ENCODE data around the gene NCKAP1. TPM values are rescaled to one million over a fixed set of nuclear protein-coding genes. Genes with fewer than 3 reads are reported as not detected.
"Not testable (repeated sequence)": the region's sequence is repeated elsewhere in the genome, so short reads cannot be mapped to it uniquely, and the experiment has no call there.

The NCKAP1 gene
- total RNA-seq, 1 experiment from 2014 or later, result 76.2 TPM

DNA sequence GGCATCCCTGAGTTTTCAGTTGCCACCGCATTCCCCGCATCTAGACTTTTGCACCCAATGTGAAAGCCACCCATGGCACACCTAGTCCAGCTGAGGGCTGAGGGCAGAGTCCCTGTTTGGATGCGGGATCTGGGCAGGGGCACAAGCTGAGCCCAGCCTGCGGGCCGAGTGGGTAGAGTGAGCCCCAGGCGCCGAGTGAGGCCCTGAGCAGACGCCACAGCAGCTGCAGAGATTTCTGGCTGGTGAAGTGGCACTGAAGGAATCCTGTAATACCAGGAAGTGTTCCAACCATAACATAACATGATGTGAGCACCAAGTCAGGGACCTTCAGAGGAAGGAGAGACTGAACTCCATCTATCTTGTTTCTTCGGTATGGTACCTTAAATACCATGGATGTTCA is 144.1 kb downstream of the NCKAP1 start:
- no peak overlapping the region for H3K27ac ChIP-seq (ENCODE audit: low read length)
- no peak overlapping the region for H3K4me3 ChIP-seq (ENCODE audit: low read length)
- no peak overlapping the region for H3K4me2 ChIP-seq (ENCODE audit: low read length)
- no peaks in the 10 kb centered on the region for H4K20me1 ChIP-seq (ENCODE audit: low read length)
- ATAC-seq, result no peak
- TF ChIP-seq, protein P1, sequence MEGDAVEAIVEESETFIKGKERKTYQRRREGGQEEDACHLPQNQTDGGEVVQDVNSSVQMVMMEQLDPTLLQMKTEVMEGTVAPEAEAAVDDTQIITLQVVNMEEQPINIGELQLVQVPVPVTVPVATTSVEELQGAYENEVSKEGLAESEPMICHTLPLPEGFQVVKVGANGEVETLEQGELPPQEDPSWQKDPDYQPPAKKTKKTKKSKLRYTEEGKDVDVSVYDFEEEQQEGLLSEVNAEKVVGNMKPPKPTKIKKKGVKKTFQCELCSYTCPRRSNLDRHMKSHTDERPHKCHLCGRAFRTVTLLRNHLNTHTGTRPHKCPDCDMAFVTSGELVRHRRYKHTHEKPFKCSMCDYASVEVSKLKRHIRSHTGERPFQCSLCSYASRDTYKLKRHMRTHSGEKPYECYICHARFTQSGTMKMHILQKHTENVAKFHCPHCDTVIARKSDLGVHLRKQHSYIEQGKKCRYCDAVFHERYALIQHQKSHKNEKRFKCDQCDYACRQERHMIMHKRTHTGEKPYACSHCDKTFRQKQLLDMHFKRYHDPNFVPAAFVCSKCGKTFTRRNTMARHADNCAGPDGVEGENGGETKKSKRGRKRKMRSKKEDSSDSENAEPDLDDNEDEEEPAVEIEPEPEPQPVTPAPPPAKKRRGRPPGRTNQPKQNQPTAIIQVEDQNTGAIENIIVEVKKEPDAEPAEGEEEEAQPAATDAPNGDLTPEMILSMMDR (conservative IDR thresholded peaks at IDR 0.05; ENCODE audit: low read depth, low read length), result no peak
- TF ChIP-seq EZH2 (IDR thresholded peaks at IDR 0.05; ENCODE audit: low read length, unreplicated experiment) (no peak), EZH2phosphoT487 (IDR thresholded peaks at IDR 0.05; ENCODE audit: borderline replicate concordance, low read length) (no peak)
- no peak overlapping the region for H3K9ac ChIP-seq (ENCODE audit: low read length)
- no peaks in the 10 kb centered on the region for H3K36me3 ChIP-seq (ENCODE audit: low read depth, low read length)
- H3K4me1 ChIP-seq (ENCODE audit: insufficient read depth, low read length), result no peaks in the 10 kb centered on the region
- H3K27me3 ChIP-seq (ENCODE audit: low read length), result no peaks in the 10 kb centered on the region
- DNase-seq, result no peak
- no peaks in the 10 kb centered on the region for H3K9me2 ChIP-seq (replicated peaks; ENCODE audit: low read length)
- intact Hi-C loops (cut with micrococcal nuclease), result no loop called here
- ChIA-PET CTCF (no interaction called here), POLR2A (ENCODE audit: unreplicated experiment) (no interaction called here)
- H3K79me2 ChIP-seq (ENCODE audit: low read length), result no peaks in the 10 kb centered on the region
- no peaks in the 10 kb centered on the region for H3K9me3 ChIP-seq (ENCODE audit: low read length)
- BruUV-seq (replicated peaks), result no TSS peak
- H3F3A ChIP-seq (ENCODE audit: low read length, unreplicated experiment), result no peaks in the 10 kb centered on the region
- no peak overlapping the region for H2AFZ ChIP-seq (ENCODE audit: low read length)

DNA sequence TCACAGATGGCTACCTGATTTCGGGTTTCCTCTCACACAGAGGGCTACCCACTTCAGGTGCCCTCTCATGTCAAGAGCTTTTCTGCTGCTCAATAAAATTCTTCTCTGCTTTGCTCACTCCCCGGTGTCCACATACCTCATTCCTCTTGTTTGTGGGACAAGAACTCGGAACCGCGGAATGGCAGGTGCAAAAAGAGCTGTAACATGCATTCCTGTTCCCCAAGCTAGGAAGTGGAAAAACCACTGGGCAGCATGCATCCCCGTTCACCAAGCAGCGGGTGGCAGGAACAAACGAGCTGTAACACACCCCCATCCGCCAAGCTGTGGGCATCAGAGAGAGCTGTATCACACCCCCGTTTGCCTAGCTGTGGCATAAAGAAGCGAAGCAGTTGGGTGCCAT is 144.6 kb downstream of the NCKAP1 start:
- H3K27ac ChIP-seq (ENCODE audit: low read length), result no peak overlapping the region
- CTCF ChIA-PET, result no interaction called here
- BruUV-seq (replicated peaks), result no TSS peak

DNA sequence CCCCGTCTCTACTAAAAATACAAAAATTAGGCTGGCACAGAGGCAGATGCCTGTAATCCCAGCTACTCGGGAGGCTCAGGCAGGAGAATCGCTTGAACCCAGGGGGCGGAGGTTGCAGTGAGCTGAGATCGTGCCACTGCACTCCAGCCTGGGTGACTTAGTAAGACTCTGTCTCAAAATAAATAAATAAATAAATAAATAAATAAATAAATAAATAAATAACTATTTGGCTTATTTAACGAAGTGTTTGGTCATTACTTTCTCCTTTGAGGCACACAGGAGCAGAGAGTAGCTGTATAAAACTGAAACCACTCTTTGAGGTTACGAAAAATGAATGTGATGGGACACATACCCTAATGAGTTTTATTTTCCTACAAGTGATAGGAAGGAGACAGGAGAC is 145.2 kb downstream of the NCKAP1 start:
- H3K4me2 ChIP-seq (ENCODE audit: low read length); H3K9me3 ChIP-seq (ENCODE audit: low read length); ATAC-seq; H3F3A ChIP-seq (ENCODE audit: low read length, unreplicated experiment); BruUV-seq (replicated peaks); intact Hi-C loops (cut with micrococcal nuclease); H3K9ac ChIP-seq (ENCODE audit: low read length); H3K36me3 ChIP-seq (ENCODE audit: low read depth, low read length); H3K4me3 ChIP-seq (ENCODE audit: low read length); CTCF ChIA-PET; H3K9me2 ChIP-seq (replicated peaks; ENCODE audit: low read length); H3K27ac ChIP-seq (ENCODE audit: low read length); H2AFZ ChIP-seq (ENCODE audit: low read length); DNase-seq; H3K79me2 ChIP-seq (ENCODE audit: low read length); POLR2A ChIA-PET (ENCODE audit: unreplicated experiment); H3K4me1 ChIP-seq (ENCODE audit: insufficient read depth, low read length); H4K20me1 ChIP-seq (ENCODE audit: low read length); H3K27me3 ChIP-seq (ENCODE audit: low read length): not testable (repeated sequence)

More for the DNA sequence above, 144.6 kb downstream of the NCKAP1 start:
- H4K20me1 ChIP-seq (ENCODE audit: low read length), result no peaks in the 10 kb centered on the region
- no peaks in the 10 kb centered on the region for H3K9me3 ChIP-seq (ENCODE audit: low read length)
- ATAC-seq (no peak), DNase-seq (no peak)
- no peaks in the 10 kb centered on the region for H3K27me3 ChIP-seq (ENCODE audit: low read length)
- H3K9ac ChIP-seq (ENCODE audit: low read length), result no peak overlapping the region
- TF ChIP-seq EZH2phosphoT487 (IDR thresholded peaks at IDR 0.05; ENCODE audit: borderline replicate concordance, low read length) (no peak), EZH2 (IDR thresholded peaks at IDR 0.05; ENCODE audit: low read length, unreplicated experiment) (no peak)
- TF ChIP-seq, protein P1 (conservative IDR thresholded peaks at IDR 0.05; ENCODE audit: low read depth, low read length), result no peak
- H3K4me2 ChIP-seq (ENCODE audit: low read length), result no peak overlapping the region
- no peaks in the 10 kb centered on the region for H3K9me2 ChIP-seq (replicated peaks; ENCODE audit: low read length)
- intact Hi-C loops (cut with micrococcal nuclease), result no loop called here
- no peaks in the 10 kb centered on the region for H3K36me3 ChIP-seq (ENCODE audit: low read depth, low read length)
- H2AFZ ChIP-seq (ENCODE audit: low read length), result no peak overlapping the region
- H3K79me2 ChIP-seq (ENCODE audit: low read length), result no peaks in the 10 kb centered on the region
- POLR2A ChIA-PET (ENCODE audit: unreplicated experiment), result no interaction called here
- H3K4me1 ChIP-seq (ENCODE audit: insufficient read depth, low read length), result no peaks in the 10 kb centered on the region
- H3F3A ChIP-seq (ENCODE audit: low read length, unreplicated experiment), result no peaks in the 10 kb centered on the region
- H3K4me3 ChIP-seq (ENCODE audit: low read length), result no peak overlapping the region
